GM21423 (cell line): ENCODE data around the gene NDUFA13.

Experiments used
- ATAC-seq: cut with Tn5 transposase; IDR thresholded peaks from one replicate; pipeline ENCODE4 v1.9.1; 2021; ENCODE audit warnings: mild to moderate bottlenecking, moderate library complexity; ENCODE audit not compliant: unreplicated experiment

The NDUFA13 gene

DNA sequence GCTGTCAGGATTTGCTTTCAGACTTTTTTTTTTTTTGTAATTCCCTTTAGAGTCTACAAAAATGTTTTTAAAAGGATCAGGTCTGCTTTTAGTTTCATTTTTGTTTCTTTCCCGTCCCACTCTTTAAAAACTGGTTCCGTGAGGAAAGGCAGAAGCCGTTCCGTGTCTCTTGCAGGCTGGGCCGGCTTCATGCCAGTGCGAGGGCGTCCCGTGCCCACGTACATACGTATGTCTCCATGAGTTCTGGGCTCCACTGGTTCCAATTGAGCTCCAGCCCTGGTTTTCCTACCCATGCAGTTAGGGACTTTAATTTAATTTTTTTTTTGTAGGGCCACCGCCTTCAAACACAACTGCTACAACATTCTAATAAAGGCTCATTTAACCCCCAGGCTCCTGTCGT is 9.4 kb upstream of the NDUFA13 start:
- no peak for ATAC-seq

DNA sequence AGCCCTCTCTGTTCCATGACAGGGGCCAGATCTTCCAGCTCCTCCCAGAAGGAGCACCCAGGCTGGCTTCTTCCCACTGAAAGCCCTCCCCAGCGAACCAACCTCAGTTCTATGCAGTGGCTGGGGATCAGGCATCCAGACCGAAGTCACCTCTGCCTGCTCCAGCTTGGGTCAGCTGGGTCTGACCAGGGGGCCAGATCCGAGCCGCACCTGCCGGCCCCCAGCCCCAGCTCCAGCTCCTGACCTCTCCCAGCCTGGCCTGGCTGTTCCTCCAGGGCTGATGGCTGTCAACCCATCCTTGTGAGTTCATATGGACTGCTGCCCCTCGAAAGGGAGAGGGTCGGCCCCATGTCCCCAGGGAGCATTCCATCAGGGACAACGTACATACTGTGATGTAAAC is 8.7 kb upstream of the NDUFA13 start:
- no peak for ATAC-seq

DNA sequence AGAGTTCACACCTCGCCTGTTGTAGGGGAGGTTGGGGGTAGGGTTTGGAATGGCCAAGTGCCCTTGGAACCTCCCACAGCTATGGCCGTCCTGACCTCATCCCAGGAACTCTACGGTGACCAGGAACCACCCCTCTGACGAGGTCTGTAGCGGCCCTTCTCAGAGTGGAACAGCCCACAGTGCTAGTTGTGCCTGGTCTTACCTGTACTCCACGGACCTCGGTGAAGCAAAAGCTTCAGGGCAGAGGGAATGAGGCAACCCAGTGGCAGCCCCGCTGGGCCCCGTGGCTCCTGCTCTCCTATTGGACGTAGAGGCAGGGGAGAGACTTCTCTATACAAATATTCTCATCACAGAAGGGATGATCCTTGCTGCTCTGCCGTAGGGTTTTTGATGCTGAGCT is 7.8 kb upstream of the NDUFA13 start:
- no peak for ATAC-seq

DNA sequence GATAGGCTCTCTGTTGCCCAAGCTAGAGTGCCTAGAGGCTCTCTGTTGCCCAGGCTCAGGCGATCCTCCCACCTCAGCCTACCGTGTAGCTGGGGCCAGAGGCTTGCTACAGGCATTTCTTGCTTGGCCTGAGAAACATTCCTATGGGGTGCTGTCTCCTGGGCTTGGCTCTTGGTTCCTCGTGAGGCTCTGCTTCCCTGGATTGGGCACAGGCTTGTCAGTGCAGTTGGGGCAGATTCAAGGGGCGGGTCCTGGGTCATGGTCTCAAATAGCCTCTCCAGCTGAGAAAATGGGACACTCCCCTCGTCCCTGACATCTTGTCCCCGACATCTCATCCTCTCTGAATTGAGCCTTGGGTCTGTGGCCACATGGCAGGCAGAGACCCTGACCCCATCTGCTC is 5.6 kb upstream of the NDUFA13 start:
- ATAC-seq: no peak

DNA sequence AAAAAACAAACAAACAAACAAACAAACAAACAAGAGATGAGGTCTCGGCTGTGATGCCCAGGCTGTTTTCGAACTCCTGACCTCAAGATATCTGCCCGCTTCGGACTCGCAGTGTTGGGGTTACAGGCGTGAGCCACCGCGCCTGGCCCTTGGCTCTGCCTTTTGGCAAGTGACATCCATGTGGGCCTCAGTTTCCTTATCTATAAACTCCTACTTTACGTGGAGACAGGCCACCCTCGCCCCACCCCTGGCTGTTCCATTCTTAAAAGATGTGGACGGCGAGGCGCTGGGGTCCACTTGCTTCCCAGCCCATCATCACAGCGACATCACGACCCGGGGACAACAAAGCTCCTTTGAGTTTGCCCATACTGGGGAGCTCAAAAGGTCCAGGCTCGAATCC is 2.3 kb upstream of the NDUFA13 start:
- ATAC-seq: no peak

DNA sequence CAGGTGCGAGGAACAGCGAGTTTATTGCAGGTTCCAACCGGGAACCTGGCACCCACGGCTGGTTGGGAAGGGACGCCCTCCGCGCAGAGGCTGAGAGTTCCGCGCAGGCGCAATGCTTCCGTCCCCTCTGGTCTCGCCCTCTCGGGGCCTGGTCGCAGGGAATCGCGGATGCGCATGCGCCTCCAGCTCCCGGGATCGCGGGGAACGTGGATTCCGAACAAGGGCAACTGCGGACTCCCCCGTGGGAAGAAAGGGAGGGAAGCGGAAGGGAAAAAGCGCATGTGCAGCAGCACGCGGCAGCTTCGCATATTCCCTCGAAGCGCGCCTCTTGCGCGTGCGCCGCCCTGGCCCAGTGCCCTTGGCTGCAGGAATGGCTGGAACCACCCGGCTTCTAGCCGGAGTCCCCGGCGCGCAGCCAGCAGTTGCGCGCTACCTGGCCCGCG is 1.8 kb upstream of the NDUFA13 start:
- no peak for ATAC-seq

DNA sequence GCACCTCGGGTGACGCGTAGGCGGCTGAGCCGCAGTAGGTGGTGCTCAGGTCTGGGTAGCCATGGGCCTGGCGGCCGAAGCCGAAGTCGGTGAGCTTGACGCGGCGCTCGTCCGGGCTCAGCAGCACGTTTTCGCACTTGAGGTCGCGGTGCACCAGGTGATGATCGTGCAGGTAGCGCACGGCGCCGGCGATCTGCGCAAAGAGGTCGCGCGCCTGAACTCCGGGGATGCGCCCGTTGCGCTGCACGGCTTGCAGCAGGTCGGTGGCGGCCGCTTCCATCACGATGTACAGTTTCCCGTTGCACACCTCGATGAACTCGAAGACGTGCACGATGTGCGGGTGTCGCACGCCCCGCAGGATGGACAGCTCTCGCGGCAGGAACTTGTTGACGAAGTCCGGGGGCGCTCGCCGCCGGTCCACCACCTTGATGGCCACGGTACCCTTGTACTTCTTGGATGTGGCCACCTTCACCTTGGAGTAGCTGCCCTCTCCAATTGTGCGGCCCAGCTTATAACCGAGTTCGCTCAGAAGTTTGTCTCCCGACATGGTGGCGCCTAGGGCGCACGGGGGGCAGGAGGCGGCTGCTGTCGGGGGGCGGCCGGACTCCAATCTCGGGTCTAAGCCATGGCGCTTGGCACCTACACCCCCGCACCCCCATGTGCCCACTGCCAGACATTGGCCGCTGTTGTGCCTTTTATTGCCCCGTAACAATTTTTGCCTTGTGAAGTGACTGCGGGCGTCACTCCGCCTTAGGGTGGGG is 964 bp upstream of the NDUFA13 start, which contains the start of gene TSSK6:
TSS of gene TSSK6 (minus strand) at position 668 of the 761 bp plus-strand sequence. CDS start at position 547, 121 bp downstream.
- ATAC-seq: no peak

DNA sequence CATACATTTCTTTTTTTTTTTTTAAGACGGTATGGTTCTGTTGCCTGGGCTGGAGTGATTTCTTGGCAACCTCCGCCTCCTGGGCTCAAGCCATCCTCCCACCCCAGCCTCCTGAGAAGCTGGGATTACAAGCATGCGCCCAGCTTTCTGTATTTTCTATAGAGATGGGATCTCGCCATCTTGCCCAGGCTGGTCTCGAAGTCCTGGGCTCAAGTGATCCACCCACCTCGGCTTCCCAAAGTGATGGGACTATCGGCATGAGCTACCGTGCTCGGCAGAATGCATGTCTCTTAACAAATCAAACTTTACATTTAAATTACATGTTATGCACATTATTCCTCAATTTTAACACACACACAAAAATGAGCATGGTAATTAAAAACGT is 1.2 kb downstream of the NDUFA13 start:
- no peak for ATAC-seq

DNA sequence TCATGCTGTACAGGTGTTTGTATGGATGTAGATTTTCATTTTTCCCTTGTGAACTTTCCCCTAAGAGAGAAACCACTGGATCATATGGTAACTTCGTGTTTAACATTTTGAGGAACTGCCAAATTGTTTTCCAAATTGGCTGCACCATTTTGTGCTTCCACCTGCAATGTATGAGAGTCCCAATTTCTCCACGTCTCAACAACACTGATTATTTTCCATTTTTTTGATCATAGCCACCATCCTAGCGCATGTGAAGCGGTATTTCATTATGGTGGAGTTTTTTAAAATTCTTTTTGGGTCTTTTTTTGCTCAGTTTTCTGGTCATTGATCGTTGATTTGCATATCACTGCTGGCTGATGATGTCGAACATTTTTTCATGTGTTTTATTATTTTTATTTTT is 5.0 kb downstream of the NDUFA13 start:
- no peak for ATAC-seq

DNA sequence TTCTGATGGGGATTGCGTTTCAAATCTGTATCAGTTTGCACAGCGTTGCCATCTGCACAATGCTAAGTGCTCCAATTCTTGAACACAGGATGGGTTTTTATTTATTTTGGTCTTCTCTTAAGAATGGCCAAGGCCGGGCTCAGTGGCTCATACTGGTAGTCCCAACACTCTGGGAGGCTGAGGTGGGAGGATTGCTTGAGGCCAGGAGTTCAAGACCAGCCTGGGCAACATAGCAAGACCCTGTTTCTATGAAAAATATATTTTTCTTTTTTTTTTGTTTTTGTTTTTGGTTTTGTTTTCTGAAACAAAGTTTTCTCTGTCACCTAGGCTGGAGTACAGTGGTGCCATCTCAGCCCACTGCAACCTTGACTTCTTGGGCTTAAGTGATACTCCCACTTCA is 7.2 kb downstream of the NDUFA13 start:
- no peak for ATAC-seq

DNA sequence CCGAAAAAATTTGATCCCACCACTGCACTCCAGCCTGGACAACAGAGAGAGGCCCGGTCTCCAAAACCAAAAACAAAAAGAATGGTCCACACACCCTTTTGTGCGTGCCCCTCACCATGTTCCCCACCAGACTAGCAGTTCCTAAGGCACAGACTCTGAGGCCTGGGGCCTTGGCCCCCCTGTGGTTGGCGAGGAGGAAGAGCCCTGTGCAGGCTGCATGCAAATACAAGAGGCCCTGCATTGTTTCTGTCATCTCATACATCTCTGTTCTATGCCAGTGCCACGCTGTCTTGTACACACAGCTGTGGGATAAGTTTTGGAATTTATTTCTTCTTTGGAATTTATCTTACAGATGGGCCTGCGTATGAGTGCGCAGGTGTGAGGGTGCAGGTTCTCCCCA is 8.0 kb downstream of the NDUFA13 start:
- ATAC-seq: no peak

DNA sequence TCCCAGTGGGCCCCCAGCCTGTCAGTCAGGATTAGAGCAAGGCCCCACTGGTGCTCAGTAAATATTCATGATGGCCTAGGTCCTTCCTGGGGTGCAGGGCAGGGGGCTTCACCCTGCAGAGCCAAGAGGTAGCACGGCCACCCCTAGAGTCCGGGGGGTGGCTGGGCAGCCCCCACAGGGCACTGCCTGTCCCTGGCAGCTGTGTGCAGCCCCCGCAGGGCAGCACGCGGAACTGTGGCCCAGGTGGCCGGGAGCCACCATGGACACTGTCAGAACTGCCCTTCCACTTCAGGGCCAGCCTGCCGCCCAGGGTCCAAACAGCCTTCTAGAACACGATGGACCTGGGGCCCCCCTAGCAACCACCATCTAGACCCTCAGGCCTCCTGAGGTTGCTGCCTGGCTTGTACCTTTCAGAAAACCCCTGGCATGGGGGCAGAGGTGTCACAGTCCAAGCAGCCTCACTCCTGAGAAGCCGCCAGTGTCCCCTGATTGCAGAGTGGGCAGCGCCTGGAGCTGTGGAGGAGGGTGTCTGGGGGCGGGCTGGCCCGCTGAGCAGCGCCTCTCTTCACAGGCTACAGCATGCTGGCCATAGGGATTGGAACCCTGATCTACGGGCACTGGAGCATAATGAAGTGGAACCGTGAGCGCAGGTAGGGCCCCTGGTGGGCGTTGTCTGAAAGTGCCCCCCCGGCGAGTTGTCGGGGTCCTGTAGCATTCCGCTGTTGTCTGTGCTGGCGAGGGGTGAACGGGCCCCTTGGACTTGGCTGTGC is 9.8 kb downstream of the NDUFA13 start:
- ATAC-seq: no peak

DNA sequence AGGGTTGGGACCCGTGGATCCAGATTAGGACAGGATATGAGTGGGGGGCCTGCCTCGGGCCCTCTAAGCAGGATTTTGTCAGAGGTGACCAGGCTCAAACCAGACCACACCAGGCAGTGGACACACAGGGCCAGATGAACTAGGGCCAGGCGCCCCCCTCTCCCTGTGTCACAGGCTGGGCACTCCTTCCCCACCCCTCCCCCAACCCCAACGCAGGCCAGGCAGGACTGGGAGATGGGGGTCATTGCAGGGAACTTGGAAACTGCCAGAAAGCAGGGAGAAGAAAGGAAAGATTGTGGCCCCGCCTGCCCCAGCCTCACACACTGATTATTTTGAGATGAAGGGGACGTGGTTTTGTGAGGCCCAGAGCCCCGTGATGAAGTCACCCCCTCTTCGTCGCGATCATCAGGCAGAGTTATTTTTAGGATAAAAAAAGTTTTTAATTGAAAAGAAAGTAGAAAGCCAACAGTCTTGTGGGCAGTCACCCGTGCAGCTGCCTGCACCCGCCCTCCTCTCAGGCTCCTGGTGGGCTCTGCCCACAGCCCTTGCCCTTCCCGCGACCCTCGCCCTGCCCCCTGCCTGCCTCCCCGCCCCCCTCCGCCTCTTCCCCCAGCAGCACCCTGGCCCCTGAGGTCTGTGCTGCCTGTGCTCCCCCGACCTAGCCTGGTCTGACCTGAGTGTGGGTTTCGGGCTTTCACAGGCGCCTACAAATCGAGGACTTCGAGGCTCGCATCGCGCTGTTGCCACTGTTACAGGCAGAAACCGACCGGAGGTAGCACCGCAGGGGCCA is 10.8 kb downstream of the NDUFA13 start:
- ATAC-seq: no peak

DNA sequence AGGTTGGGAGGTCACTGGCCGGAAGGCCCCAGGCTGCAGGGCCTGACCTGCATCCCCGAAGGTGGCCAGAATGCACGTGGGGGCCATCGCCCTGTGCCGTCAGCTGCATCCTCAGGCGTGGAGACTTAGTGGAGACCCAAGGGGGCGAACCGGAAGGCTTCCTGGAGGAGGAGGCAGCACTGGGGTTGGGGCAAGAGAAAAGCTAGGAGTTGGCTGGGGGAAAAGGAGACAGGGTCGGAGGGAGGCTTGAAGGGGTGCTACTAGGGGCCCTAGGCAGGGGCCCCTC is 11.3 kb downstream of the NDUFA13 start:
- ATAC-seq: no peak

DNA sequence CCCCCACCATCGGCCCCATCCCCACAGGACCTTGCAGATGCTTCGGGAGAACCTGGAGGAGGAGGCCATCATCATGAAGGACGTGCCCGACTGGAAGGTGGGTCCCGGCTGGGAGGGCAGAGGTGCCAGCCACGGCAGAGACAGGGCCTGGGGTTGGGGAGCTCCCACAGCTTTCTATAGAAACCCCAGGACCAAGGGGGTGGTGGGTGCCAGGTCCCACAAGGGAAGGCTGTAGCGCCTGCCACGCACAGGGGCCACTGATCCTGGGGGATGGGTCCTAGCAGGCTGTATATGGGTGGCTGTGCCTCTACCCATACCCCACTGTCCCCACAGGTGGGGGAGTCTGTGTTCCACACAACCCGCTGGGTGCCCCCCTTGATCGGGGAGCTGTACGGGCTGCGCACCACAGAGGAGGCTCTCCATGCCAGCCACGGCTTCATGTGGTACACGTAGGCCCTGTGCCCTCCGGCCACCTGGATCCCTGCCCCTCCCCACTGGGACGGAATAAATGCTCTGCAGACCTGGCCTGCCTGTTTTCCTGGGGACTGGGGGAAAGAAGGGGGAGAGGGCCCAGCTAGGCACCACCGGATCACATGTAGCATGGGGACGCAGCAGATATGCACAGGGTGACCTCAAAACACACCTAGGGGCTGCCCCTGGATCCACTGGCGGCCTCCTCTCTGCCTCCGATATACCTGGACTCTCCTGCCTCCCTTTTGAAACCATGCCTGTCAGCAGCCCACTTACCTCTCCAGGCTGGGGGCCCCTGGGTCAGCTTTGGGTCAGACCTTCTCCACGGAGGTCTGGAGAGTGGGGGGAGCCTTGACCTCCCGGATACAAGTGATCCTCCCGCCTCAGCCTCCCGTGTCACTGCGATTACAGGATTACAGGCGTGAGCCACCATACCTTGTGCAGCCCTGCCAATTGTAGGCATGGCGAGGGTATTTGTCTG is 11.9 kb downstream of the NDUFA13 start:
- ATAC-seq: no peak

DNA sequence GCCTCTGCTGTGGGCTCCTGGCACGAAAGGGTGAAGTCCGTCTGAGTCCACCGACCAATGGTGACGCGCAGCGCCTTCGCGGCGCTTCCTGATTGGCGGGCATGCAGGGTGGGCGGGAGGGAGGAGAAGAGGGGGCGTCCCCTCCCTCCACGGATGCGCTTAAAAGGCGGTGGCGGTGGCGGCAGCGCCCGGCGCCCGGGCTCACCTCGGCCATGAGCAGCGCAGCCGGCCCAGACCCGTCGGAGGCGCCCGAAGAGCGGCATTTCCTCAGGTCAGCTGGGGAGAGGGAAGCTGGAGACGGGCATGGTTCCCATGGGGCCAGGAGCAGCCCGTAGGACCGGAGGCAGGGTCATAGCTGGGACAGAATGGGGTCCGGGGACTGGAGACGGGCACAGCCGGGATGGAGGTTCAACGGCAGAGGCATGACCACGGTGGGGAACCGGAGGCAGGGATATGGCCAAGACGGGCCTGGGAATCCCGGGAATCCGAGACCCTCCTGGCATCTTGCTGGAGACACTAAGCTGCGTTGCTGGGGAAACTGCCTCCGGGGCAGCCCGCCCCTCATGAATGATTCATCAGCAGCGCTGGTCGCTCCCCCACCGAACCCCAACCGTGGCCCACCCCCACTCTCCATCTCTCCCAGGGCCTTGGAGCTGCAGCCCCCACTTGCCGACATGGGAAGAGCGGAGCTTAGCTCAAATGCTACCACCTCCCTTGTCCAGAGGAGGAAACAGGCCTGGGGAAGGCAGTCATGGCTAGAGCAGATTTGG is 12.9 kb downstream of the NDUFA13 start, which contains the start of gene YJEFN3:
TSS of gene YJEFN3 (plus strand) at position 191 of the 770 bp plus-strand sequence. CDS start at position 213, 22 bp downstream.
- ATAC-seq: no peak

DNA sequence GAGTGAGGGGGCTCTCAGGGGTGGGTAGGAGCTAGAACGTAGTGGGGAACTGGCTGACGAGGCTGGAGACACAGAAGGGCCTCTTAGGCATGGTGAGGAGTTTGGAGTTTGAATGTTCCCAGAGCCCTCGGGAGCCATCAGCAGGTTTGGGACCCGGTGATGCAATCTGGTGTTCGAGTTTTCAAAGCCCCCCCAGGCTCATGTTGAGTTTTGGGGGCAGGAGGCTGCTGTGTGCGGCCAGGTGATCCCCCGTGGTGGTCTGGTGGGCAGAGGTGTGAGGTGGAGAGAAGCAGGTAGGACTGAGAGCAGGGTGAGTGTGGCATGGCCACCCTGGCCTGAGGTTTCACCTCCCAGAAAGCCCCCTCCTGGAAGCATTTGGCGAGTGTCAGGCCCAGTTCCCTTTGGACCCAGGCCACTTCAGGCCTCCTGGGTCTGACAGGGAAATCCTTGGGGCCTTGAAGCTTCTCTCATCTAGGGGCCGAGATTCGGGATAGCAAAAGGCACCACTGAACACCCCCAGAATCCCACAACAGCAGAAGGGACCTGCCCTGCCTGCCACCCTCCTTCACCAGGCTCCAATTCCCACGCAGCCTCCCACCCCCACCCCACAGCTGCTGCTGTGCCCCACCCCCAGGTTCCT is 13.9 kb downstream of the NDUFA13 start:
- ATAC-seq: no peak

DNA sequence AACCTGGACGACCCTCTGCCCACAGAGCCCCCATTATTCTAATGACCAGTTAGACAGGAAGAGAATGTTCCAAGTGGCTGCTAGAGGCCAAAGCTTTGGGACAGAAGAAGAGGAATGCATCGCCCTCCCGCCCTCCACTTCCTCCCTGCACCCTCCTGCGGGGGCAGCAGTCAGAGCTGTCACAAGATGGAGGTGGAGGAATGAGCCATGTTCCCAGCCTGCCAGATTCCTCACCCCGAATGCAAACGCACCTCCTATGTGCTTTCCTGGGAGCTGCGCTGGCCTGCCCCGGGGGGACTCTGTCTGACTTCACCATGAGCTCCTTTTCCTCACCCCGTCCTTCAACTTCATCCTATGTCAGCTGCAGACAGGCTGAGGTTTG is 14.4 kb downstream of the NDUFA13 start:
- ATAC-seq: no peak

DNA sequence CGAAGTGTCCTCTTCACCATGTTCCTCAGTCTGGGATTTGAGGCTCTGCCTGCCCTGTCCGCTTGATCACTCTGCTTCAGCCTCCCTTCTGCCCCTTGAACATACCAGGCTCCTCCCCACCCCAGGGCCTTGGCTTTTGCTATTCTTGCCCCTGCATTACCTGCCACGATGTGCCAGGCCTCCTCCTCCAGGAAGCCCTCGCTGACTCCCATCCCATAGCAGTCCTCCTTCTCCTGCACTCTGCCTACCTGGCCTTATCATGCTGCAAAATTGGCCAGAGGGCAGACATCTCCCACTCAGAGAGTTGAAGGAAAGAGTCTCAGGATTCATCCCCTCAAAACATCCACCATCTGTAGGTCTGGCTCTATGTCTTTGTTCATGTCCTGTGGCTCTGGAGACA is 14.9 kb downstream of the NDUFA13 start:
- ATAC-seq: no peak
